C4-2B (cell line): ENCODE measurements around the gene NUP214.

Experiments
- ZFX ChIP-seq: fragments of 450-650 bp; IDR thresholded peaks from 2 replicates; pipeline ENCODE4 v1.6.1; 2017
- TF ChIP-seq, protein P1 (sequence below): fragments of 450-650 bp; conservative IDR thresholded peaks from 2 replicates; pipeline ENCODE4 v1.5.1; 2017; ENCODE audit warnings: mild to moderate bottlenecking

DNA sequence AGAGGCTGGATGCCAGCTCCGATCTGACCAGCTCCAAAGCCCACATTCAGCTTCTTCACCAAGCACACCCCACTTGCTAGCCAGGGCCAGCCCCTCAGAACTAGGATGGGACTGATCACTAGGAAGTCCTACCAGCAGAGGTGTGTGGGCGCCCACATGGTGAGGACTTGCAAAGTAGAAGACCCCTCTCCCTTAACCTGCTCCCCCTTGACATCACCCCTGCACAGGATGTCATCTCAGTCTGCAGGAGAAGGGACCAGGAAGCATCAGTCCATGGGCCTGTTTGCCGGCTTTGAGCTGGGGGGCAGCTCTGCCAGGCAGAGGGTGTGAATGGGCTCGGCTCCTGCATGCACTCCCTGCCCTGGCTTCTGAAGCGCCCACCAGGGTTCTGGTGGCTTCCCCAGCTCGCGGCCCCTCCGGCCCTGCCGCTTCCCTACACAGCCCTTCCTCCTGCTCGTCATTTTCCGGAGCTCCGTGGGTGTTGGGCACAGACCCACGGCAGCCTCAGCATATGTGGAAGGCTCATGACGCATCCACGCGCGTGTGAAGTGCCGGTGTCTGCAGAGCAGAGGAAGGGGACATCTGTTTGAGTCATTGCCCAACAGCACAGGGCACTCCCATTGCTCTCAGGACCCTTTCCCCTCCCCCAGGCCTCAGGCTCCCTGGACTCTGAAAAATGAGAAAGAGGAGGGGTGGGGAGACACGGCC lies 154.6 kb downstream of the NUP214 start:
- TF ChIP-seq, protein P1, sequence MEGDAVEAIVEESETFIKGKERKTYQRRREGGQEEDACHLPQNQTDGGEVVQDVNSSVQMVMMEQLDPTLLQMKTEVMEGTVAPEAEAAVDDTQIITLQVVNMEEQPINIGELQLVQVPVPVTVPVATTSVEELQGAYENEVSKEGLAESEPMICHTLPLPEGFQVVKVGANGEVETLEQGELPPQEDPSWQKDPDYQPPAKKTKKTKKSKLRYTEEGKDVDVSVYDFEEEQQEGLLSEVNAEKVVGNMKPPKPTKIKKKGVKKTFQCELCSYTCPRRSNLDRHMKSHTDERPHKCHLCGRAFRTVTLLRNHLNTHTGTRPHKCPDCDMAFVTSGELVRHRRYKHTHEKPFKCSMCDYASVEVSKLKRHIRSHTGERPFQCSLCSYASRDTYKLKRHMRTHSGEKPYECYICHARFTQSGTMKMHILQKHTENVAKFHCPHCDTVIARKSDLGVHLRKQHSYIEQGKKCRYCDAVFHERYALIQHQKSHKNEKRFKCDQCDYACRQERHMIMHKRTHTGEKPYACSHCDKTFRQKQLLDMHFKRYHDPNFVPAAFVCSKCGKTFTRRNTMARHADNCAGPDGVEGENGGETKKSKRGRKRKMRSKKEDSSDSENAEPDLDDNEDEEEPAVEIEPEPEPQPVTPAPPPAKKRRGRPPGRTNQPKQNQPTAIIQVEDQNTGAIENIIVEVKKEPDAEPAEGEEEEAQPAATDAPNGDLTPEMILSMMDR = no peak
- TF ChIP-seq ZFX = no peak
